HL-60 (cell line): Measurements from ENCODE around the gene ZFAND3.

ENCODE experiments used
- TF ChIP-seq, protein P1 (sequence below): IDR thresholded peaks from 2 replicates; pipeline ENCODE4 v1.6.1; 2012; ENCODE audit warnings: low read depth; ENCODE audit not compliant: insufficient replicate concordance
- TF ChIP-seq, protein P2 (sequence below): IDR thresholded peaks from one replicate; pipeline ENCODE4 v1.5.1; 2011; ENCODE audit warnings: low read length, control low read depth, inconsistent platforms; ENCODE audit not compliant: insufficient read depth

DNA sequence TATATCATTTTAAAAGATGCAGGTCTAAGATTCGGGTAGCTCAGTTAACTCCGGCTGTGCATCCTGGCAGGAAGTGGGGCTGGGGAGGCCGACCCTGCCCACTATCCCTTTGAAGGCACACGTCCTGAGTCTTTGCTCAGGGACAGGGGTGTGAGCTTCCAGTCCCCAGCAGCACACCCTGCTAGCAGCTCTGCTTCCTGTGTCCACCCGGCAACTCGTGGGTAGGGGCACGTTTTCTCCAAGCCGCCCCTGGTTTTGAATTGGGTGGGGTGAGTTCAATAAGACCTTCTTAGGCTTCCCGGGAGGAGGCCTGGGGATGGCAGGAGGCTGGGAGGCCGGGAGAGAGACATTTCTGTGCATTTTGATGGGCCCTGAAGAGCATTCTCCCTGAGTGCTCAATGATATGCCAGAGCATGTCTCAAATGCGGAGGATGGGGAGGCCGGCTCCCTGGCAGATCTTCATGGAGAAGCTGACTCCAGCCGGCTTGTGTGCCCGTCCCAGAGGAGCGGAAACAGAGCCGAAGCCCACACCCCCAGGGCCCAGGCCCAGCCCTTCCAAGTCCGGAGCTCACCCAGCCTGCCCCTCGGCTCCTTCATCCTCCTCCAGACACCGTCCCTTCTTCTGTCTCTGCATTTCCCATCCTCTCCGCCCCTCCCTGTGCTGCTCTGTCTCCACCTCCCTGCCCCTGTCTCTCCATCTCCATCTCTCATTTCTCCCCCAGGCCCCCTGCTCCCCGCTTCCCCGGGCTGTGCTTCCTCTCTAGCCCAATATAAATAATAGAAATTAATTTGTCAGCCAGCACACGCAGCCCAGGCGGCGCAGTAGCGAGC lies 36.3 kb upstream of the ZFAND3 start:
- TF ChIP-seq, protein P1, sequence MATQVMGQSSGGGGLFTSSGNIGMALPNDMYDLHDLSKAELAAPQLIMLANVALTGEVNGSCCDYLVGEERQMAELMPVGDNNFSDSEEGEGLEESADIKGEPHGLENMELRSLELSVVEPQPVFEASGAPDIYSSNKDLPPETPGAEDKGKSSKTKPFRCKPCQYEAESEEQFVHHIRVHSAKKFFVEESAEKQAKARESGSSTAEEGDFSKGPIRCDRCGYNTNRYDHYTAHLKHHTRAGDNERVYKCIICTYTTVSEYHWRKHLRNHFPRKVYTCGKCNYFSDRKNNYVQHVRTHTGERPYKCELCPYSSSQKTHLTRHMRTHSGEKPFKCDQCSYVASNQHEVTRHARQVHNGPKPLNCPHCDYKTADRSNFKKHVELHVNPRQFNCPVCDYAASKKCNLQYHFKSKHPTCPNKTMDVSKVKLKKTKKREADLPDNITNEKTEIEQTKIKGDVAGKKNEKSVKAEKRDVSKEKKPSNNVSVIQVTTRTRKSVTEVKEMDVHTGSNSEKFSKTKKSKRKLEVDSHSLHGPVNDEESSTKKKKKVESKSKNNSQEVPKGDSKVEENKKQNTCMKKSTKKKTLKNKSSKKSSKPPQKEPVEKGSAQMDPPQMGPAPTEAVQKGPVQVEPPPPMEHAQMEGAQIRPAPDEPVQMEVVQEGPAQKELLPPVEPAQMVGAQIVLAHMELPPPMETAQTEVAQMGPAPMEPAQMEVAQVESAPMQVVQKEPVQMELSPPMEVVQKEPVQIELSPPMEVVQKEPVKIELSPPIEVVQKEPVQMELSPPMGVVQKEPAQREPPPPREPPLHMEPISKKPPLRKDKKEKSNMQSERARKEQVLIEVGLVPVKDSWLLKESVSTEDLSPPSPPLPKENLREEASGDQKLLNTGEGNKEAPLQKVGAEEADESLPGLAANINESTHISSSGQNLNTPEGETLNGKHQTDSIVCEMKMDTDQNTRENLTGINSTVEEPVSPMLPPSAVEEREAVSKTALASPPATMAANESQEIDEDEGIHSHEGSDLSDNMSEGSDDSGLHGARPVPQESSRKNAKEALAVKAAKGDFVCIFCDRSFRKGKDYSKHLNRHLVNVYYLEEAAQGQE, result no peak
- TF ChIP-seq, protein P2, sequence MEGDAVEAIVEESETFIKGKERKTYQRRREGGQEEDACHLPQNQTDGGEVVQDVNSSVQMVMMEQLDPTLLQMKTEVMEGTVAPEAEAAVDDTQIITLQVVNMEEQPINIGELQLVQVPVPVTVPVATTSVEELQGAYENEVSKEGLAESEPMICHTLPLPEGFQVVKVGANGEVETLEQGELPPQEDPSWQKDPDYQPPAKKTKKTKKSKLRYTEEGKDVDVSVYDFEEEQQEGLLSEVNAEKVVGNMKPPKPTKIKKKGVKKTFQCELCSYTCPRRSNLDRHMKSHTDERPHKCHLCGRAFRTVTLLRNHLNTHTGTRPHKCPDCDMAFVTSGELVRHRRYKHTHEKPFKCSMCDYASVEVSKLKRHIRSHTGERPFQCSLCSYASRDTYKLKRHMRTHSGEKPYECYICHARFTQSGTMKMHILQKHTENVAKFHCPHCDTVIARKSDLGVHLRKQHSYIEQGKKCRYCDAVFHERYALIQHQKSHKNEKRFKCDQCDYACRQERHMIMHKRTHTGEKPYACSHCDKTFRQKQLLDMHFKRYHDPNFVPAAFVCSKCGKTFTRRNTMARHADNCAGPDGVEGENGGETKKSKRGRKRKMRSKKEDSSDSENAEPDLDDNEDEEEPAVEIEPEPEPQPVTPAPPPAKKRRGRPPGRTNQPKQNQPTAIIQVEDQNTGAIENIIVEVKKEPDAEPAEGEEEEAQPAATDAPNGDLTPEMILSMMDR, result no peak
